ENCODE data around the gene CDC123. TPM values are rescaled to one million over a fixed set of nuclear protein-coding genes. Genes with fewer than 3 reads are reported as not detected.

CDC123 gene
- total and polyA plus RNA-seq, 2 of the 4 experiments (the other 2 are of a cell fraction): 100 to 203 TPM

DNA sequence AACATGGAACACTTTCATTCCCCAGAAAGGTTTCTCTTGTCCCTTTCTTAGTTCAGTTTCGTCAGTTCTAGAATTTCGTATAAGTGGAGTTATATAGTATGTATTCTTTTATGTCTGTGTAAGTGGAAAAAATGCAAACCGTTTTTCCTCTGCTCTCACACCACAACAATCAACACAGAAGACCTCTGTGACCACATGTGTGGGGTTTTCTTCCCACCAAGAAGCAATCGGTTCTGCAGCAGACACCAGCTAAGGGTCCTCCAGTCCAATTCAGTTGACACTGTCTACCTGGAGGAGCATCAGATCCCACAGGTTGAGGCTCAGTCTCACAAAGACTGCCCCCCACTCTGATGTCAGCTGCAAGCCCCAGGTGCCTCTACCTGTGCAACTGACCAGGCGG is 6.2 kb downstream of the CDC123 start:
- H4K20me1 ChIP-seq (ENCODE audit: insufficient read depth, low read length): peaks cover 9% of the 10 kb centered on the region; the same call in 1 of the 2 replicates
- no peaks in the 10 kb centered on the region for H3K27me3 ChIP-seq (ENCODE audit: control insufficient read depth, insufficient read depth, low read length)
- no peak overlapping the region for H2BK120ac ChIP-seq (ENCODE audit: low read depth, low read length)
- TF ChIP-seq, protein P1, sequence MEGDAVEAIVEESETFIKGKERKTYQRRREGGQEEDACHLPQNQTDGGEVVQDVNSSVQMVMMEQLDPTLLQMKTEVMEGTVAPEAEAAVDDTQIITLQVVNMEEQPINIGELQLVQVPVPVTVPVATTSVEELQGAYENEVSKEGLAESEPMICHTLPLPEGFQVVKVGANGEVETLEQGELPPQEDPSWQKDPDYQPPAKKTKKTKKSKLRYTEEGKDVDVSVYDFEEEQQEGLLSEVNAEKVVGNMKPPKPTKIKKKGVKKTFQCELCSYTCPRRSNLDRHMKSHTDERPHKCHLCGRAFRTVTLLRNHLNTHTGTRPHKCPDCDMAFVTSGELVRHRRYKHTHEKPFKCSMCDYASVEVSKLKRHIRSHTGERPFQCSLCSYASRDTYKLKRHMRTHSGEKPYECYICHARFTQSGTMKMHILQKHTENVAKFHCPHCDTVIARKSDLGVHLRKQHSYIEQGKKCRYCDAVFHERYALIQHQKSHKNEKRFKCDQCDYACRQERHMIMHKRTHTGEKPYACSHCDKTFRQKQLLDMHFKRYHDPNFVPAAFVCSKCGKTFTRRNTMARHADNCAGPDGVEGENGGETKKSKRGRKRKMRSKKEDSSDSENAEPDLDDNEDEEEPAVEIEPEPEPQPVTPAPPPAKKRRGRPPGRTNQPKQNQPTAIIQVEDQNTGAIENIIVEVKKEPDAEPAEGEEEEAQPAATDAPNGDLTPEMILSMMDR (conservative IDR thresholded peaks at IDR 0.05; ENCODE audit: low read depth, low read length): no peak
- TF ChIP-seq, protein P2, sequence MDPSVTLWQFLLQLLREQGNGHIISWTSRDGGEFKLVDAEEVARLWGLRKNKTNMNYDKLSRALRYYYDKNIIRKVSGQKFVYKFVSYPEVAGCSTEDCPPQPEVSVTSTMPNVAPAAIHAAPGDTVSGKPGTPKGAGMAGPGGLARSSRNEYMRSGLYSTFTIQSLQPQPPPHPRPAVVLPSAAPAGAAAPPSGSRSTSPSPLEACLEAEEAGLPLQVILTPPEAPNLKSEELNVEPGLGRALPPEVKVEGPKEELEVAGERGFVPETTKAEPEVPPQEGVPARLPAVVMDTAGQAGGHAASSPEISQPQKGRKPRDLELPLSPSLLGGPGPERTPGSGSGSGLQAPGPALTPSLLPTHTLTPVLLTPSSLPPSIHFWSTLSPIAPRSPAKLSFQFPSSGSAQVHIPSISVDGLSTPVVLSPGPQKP (IDR thresholded peaks at IDR 0.05; ENCODE audit: borderline replicate concordance, low read depth, low read length): no peak
- TF ChIP-seq FOS (IDR thresholded peaks at IDR 0.05; ENCODE audit: low read depth, low read length) (no peak), MAZ (IDR thresholded peaks at IDR 0.05; ENCODE audit: borderline replicate concordance, low read depth, low read length) (no peak)
- peaks cover 26 to 46% of the 10 kb centered on the region in 2 experiments for H3K79me1 ChIP-seq (ENCODE audit: low read depth in 1 of 2, low read length in 2 of 2)
- H4K91ac ChIP-seq (ENCODE audit: insufficient read depth, low read depth, low read length): no peak overlapping the region
- H2AK9ac ChIP-seq (replicated peaks; ENCODE audit: low read depth, low read length, poor library complexity): no peak overlapping the region
- no peak overlapping the region for H2AFZ ChIP-seq (replicated peaks; ENCODE audit: low read length, poor library complexity)
- no peaks in the 10 kb centered on the region for H3K9me3 ChIP-seq (ENCODE audit: control insufficient read depth, insufficient read depth, low read length)
- H3K4me1 ChIP-seq (ENCODE audit: control insufficient read depth, insufficient read depth, low read length): no peaks in the 10 kb centered on the region
- no peak overlapping the region for H3K14ac ChIP-seq (replicated peaks; ENCODE audit: low read depth, low read length)
- H2BK20ac ChIP-seq (ENCODE audit: low read depth, low read length): no peak overlapping the region
- no peak overlapping the region for H2BK15ac ChIP-seq (ENCODE audit: low read depth, low read length)
- peaks cover 5% of the 10 kb centered on the region for H3K9me1 ChIP-seq (ENCODE audit: insufficient read depth, low read length)
- H2AK5ac ChIP-seq (ENCODE audit: low read depth, low read length): no peak overlapping the region
- H3K56ac ChIP-seq (ENCODE audit: extremely low read depth, insufficient read depth, low read length): no peak overlapping the region
- H3K27ac ChIP-seq (ENCODE audit: insufficient read depth, low read length): no peak overlapping the region
- CTCF ChIA-PET: interaction anchor here (1.2 kb wide), 1 partner anchor 12 kb away, joined by 3 read pairs; no protein-coding TSS in a partner anchor
- dilution Hi-C loops (cut with HindIII; ENCODE audit: low sequenced_read_pairs, unreplicated experiment): no loop called here
- no peak overlapping the region for H3K18ac ChIP-seq (ENCODE audit: low read depth, low read length)
- no peak overlapping the region for H3K23ac ChIP-seq (ENCODE audit: low read depth, low read length)
- no TSS peak for BruUV-seq (replicated peaks)
- no peak overlapping the region for H2BK5ac ChIP-seq (ENCODE audit: low read depth, low read length, poor library complexity, severe bottlenecking)
- ATAC-seq (ENCODE audit: low read depth): no peak
- in situ Hi-C loops (cut with MboI; ENCODE audit: low sequenced_read_pairs): no loop called here
- no peak overlapping the region for H3K9ac ChIP-seq (ENCODE audit: low read depth, low read length)
- H4K5ac ChIP-seq (ENCODE audit: low read depth, low read length): no peak overlapping the region
- WGBS, 2 experiments (ENCODE audit: extremely low coverage in 2 of 2, insufficient read length in 1 of 2): 100% methylated on average over 1 of the region's 5 CpGs; no CpG with 5 or more reads in 1 of the 2 experiments
- no peak for DNase-seq
- H3K4ac ChIP-seq (ENCODE audit: low read depth, low read length): no peak overlapping the region
- intact Hi-C loops (cut with micrococcal nuclease): no loop called here
- H4K8ac ChIP-seq (ENCODE audit: low read depth in 2 of 2, low read length in 2 of 2): no peak overlapping the region
- H3K4me2 ChIP-seq (ENCODE audit: low read depth, low read length): no peak overlapping the region
- H3K4me3 ChIP-seq (ENCODE audit: insufficient read depth, low read depth, low read length): no peak overlapping the region
- POLR2A ChIA-PET (ENCODE audit: unreplicated experiment): no interaction called here
- H3K36me3 ChIP-seq (ENCODE audit: control insufficient read depth, insufficient read depth, low read length): peaks cover 33% of the 10 kb centered on the region

Measured in IMR-90 (cell line).